ENCODE data around the gene CXCL6.

The CXCL6 gene

GRCh38 chr4:73811841-73812240 lies 24.6 kb upstream of the CXCL6 start:
- TF ChIP-seq CTCF (IDR thresholded peaks at IDR 0.05; ENCODE audit: extremely low read depth, missing control alignments), result no peak

GRCh38 chr4:73814679-73815078 lies 21.8 kb upstream of the CXCL6 start:
- TF ChIP-seq CTCF (IDR thresholded peaks at IDR 0.05; ENCODE audit: extremely low read depth, missing control alignments), result no peak
- DNase-seq (ENCODE audit: low spot score), result no peak

More at GRCh38 chr4:73811841-73812240, 24.6 kb upstream of the CXCL6 start:
- no peak for DNase-seq (ENCODE audit: low spot score)

- TF ChIP-seq CTCF (IDR thresholded peaks at IDR 0.05; ENCODE audit: extremely low read depth, missing control alignments), result no peak
- DNase-seq (ENCODE audit: low spot score), result no peak
Measured at GRCh38 chr4:73815145-73815544, 21.3 kb upstream of the CXCL6 start.

- TF ChIP-seq CTCF (IDR thresholded peaks at IDR 0.05; ENCODE audit: extremely low read depth, missing control alignments), result no peak
- DNase-seq (ENCODE audit: low spot score), result no peak
Measured at GRCh38 chr4:73816814-73817213, 19.7 kb upstream of the CXCL6 start.

DNA sequence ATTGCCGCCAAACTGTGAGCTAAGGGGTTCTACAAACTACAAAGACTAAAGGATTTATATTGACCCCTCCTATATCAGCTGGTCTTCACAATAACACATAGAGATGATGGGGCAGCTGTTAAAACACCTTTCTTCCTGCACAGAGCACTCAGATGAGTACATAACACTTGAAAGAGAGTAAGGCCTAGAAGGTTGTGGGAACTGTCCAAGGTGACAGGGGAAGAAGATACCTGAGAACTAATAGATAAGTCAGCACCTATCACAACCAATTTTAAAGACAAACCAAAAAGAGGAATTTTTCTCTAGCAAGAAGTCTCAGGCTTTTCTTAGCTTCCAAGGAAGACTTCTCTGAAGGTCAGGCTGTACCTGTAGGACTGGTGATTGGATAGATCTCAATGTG lies 19.1 kb upstream of the CXCL6 start:
- no peak for DNase-seq (ENCODE audit: low spot score)
- no peak for TF ChIP-seq CTCF (IDR thresholded peaks at IDR 0.05; ENCODE audit: extremely low read depth, missing control alignments)

DNA sequence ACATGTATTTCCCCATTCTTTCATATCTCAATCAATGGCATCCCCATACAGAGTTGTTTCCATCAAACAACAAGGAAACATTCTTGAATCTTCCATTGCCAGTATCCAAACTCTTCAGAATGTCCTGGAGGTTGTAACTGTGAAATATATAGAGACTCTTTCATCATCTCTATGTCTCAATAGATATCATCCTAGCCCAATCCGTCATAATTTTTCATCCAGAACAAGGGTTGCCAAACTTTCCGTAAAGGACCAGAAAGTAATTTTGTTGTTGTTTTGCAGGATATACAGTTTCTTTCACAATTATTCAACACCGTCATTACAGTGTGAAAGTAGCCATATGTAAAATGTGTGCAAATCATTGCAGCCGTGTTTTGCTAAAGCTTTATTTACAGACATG lies 15.2 kb upstream of the CXCL6 start:
- no peak for DNase-seq (ENCODE audit: low spot score)
- no peak for TF ChIP-seq CTCF (IDR thresholded peaks at IDR 0.05; ENCODE audit: extremely low read depth, missing control alignments)

DNA sequence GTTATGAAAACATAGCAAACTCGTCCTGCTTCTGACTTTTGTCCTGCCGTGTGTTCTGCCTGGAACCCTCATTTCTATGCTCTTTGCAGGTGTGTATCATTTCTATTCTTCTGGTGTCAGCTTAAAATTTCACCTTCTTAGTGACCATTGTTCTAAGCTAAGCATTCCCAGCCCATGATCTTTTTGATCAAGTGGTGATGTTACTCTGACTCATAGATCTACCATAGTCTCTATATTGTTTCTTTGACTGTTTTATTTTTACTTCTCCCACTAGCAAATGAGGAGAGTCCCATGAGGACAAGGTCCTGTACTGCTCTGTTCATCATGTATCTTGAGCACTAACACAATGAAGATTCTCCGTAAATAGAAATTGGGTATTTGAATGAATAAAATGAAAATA lies 14.1 kb upstream of the CXCL6 start:
- TF ChIP-seq CTCF (IDR thresholded peaks at IDR 0.05; ENCODE audit: extremely low read depth, missing control alignments), result no peak
- no peak for DNase-seq (ENCODE audit: low spot score)

Data from GM20000 (cell line).